Stimulated activated CD4-positive, alpha-beta T cell treated with anti-CD3 and anti-CD28 coated beads, Interleukin-2, amount 100 ng/mL, for 48 hours (primary cell): ENCODE data around the gene JMJD1C.
"Not testable (repeated sequence)": the region's sequence is repeated elsewhere in the genome, so short reads cannot be mapped to it uniquely, and the experiment has no call there.

ENCODE experiments used
- DNase-seq, 2 donors: peaks; one replicate each; pipeline ENCODE4 v3.0.0-alpha.2; 2020

The JMJD1C gene

GRCh38 chr10:63286340-63286739, 179.4 kb downstream of the JMJD1C start:
- DNase-seq = no peak

- DNase-seq = not testable (repeated sequence)
These were observed 181.9 kb downstream of the JMJD1C start for GRCh38 chr10:63283901-63284300.

- no peak for DNase-seq
These were observed 182.7 kb downstream of the JMJD1C start for GRCh38 chr10:63283093-63283492.

DNA sequence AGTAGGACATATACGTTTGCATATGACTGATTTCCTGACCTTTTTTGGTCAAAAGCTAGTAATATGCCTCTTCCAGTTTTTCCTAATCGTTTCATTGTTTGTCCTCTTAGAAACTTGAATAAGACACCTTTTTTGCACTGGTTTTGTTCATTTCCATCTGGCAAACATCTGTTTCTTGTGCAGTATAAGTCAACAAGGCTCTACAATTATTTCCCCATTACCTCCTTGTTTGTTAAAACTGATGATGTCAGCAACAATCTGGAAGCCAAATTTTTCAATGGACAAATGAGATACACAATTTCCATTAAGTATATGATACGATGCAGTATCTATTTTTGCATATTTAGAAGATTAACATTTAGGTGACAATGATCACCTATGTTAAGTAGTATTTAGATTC, 183.8 kb downstream of the JMJD1C start:
- DNase-seq = no peak

DNA sequence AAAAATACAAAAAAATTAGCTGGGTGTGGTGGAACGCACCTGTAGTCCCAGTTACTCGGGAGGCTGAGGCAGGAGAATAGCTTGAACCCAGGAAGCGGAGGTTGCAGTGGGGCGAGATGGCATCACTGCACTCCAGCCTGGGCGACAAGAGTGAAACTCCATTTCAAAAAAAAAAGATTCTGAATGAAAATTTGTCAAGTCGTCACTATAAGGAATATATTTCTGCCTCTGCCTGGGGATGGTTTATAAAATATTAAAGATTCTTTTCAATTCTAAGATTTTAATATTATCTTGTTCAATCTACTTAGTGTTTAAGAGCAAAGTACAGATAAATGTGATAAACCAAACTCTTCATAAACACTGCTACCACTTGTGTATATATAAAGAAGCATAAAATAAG, 185.4 kb downstream of the JMJD1C start:
- DNase-seq = no peak

GRCh38 chr10:63275094-63275493, 190.7 kb downstream of the JMJD1C start:
- no peak for DNase-seq

DNA sequence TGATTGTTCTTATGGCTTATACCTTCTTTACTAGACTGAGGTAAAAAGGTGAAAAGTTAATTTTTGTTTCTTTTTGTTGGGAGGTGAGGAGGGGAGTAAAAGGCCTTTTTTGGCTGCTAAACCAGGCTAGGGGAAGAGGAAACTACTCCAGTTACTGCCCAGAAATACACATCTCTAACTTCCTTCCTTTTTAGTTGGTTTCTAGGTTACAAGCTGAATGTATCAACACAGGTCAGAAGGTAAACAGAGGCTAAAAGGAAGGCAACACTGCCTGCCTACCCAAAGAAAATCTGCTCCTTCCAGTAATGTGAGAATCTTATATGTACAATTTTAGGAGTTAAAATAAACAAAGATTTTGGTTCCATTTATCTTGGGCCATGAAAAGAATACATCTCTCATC, 192.2 kb downstream of the JMJD1C start:
- no peak for DNase-seq

DNA sequence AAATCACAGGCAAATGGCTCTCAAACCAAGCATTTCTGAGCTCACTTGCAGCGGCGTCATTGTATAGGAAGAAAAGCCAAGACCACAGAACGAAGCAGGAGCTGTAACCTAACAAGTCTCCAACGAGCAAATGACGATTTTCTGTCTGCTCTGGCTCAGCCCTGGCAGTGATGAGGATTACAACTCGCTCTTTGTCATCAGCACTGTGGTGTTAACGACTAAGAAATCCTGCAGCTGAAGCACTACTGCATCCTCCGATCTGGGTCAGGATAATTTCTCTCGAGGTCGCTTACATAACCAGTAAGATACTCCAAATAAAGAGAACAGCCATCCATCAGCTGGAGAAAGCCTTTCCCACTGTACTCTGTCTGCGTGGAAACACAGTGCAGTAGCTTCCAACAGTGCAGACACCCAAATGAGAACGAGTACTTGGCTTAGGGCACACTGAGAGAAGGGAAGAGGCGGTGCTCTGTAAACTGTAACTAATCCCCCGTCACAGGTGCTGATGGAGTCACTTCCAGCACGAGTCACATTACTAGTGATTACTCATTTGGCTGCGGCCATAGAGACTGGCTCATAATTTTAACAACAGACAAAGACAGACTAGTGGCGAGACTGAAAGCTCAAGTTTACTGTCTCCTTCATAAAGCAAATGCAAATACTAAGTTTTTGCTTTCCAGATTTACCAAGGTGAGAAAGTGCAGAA, 196.8 kb downstream of the JMJD1C start:
- peak; percentile 52 to 54 for DNase-seq

GRCh38 chr10:63268149-63268797, 197.5 kb downstream of the JMJD1C start:
- DNase-seq = no peak

DNA sequence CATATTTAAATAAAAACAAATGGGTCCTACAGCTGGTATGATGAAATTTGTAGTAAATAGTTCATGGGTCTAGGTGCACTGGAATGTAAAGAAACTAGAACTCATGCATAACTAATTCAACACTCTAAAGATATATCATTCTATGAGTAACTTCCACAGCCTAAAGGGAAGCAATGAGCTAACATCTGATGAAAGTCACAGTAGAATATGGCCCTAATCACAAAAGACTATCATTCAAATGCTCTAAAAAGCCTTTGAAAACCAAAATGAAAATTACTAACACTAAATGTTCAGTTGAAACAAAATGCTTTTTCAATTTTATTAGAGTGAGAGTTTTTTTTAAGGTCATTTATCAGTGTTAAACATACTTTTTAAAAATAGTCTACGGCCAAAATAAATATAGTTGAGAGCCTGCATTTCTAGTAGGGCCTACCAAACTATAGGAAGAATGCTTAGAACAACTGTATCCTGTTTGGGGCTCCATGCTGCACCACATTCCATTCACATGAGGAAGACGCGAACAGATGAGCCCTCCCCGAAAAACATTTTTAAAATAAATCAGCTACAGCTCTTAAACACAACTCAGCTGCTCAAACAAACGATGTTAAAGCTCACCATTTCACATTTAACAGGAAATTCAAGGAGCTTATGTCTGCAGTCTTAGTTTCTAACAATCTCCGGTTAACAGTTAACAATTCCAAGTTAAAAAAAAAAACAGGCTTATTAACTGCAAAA, 198.2 kb downstream of the JMJD1C start:
- DNase-seq = no peak

DNA sequence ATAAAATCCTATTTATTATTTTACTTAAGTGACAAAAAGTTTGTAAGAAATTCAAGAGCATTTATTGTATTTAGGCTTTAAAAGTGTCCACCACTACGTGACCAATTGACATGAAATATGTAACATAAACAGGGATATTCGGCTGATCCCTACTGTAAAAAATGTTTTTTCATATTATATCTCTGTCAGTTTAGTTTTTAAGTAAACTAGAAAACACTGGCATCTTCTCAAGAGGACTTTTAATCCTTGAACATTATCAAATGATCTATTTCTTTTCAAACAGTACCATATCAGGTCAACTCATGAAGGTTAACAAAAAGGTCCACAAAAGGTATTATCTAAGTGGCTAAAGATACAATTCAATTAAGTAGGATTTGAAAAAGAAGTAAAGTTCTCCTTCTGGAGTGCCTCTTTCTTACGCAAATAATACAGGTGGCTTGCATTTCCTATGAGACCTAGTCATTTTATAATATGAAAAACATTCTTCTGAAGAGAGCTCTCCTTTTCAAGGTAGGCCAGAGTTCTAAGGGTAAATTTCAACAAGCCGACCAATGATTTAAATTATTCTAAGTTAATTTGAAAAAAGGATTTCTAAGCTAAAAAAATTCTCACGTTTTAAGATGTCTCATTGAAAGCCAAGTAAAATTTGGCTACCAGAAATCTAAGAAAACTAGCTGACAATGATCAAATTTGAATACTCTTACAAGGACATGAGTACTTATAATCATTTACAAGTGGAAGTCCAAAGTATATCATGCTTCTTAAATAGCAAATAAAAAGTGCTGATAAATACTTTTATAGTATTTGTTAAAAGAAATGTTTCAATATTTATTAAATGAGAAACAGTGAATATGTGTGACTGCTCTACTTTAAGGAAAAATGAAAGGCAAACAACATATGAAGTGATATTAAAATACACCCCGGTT, 199.1 kb downstream of the JMJD1C start:
- no peak for DNase-seq

- no peak for DNase-seq
These were observed 200.0 kb downstream of the JMJD1C start for GRCh38 chr10:63265683-63266235.

DNA sequence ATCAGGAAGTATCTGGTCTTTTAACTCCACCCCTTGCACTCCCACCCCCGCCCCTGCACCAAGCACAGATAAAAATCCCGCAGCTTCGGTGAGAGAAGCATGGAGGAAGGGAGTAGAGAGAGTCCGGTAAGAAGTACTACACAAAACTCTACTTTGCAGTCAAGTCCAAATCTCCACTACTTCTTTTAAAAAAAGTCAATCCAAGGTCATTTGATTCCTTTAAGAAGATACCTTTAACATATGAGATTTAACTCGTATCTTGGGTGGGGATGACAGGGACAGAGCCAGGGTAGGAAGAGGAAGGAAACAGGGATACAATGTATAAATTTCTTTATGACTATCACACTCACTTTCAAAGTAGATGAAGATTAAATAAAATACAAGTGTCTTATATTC, 200.6 kb downstream of the JMJD1C start:
- DNase-seq = no peak

DNA sequence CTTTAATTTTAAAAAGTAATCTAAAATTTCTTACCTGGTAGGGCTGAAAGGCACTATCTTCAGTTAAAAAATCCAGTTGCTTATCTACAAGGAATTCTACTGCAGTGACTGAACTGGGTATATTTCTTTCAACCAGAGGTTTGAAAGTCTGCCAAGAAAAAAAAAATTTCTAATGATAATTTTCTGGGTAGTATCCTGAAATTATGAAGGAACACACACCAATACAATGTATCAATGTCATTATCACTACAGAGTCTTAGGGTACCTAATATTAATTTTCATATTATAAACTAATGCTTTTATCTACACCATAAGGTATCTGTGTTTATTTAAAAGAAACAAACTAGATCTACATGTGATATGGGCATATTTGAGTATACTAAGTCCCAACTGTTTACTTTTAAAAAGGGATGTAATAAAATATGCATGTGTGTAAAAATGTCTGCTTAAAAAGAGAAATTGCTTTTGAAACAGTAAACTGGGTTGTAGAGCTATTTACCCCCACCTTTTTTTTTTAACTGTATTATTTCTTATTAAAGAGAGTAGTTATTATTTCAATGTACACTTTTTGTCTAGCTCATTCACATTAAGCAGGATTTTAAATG, 201.1 kb downstream of the JMJD1C start:
- DNase-seq = no peak

DNA sequence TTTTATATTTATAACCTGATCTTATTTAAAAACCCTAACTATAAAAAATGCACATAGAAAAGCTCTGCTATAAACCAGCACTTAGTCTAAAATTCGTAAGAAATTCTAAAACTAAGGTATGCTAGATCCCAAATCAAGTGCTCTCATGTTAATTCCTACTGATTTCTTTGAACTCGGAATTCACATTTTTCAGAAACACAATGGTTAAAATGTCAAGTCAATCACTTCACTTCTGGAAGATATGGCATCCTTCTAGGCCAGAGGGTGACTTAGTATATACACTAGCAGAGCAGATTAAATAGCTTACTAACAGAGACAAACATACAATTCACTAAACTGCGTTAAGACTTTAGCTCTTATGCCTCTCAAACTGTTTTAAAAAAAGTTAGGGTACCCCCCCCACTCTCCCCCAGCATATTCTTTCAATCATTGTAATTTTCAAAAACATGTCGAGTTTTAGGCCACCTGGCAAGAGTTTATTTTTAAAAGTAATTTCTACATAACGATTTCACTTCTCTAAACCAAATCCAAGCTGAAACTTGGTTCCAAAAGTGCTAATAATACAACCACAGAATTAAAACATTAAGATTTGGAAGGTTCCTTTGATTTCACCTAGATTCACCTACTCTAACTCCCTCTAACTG, 203.2 kb downstream of the JMJD1C start:
- DNase-seq = no peak

- no peak for DNase-seq
These were observed 204.3 kb downstream of the JMJD1C start for GRCh38 chr10:63261496-63261895.

DNA sequence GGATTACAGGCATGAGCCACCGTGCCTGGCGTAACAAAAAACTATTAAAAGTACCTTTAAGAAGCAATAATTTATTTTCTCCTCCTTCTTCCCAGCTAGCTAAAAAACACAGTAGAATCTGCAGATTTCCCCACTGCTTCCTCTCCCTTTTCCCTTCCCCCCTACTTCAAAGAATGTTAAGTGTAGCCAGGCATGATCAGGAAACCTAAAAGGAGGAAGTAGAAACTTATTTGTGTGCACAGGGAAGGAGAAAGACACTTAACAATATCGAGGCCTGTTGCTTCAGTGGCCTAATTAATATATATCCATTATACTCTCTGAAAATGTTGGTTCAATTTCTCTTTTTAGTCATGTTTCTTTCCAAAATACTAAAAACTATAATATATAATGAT, 204.9 kb downstream of the JMJD1C start:
- no peak for DNase-seq

GRCh38 chr10:63260103-63260859, 205.5 kb downstream of the JMJD1C start:
- DNase-seq = no peak

DNA sequence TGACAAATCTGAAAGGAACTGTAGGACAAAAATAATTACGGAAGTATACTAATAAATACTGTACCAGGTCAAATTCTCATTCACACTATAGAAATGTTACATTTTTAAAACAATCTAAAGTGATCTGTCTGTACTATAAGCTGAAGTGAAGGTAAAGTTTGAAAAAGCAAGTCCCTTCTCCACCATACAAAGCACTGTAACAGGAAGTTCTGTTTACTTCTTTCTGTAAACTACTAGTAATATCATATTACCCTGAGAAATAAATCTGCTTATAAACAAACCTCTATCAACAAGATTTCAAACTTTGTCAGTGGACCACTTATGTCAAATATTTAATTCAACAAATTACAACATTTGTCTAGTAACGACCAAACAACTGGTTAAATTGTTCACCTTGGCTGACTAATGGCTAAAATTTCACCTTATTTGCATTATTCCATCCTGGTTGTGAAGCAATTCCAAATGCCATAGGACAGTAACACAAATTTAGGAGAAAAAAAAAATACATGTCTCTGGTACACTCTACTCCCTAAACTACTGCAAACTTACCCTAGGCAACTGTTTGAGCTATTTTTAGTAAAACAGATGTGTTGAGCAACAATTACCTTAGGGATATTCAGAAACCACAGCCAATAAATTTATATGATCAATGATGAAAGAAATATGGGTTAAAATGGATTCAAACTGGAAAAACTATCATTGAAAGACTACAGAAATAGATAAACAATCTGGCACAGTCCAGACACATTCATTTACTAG, 206.7 kb downstream of the JMJD1C start:
- DNase-seq = no peak

DNA sequence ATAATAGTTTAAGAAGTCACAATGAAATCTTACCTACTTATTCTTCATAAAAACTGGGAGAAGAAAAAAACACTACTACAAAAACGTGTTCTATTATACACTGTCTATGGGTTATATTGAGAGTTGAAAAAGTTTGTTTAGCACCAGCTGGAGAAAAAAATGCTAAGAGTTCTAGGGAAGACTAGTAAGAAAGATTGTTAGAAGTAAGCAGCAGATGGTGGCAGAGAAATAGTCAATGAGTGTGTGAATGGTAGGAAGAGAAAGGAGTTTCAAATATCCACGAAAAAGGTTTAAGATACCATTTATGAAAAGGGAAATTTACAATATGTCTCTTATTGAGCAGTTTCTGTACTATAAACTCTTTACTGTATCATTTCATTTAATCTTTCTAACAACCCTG, 208.0 kb downstream of the JMJD1C start:
- DNase-seq = no peak
